ENCODE data around the gene GPR160. TPM values are rescaled to one million over a fixed set of nuclear protein-coding genes. Genes with fewer than 3 reads are reported as not detected.

GPR160 gene
- total RNA-seq, 2 donors from 2014 or later, result 27.4 to 88.9 TPM

GRCh38 chr3:170040418-170040817, 2.6 kb downstream of the GPR160 start:
- Histone ChIP-seq H3K4me3 (peak overlapping the region in 1 of 2 donors; percentile 22), H3K9me3 (no peaks in the 10 kb centered on the region), H3K27me3 (replicated peaks; ENCODE audit: insufficient read depth) (no peaks in the 10 kb centered on the region), H3K27ac (peak overlapping the region in 1 of 2 donors; percentile 82), H3K36me3 (no peaks in the 10 kb centered on the region), H3K4me1 (replicated peaks) (peaks cover under 1% of the 10 kb centered on the region)
- WGBS, result 21% methylated on average over 8 of the region's 8 CpGs
- intact Hi-C loops (cut with DNase I), result no loop called here
- TF ChIP-seq POLR2A (IDR thresholded peaks at IDR 0.05), result no peak
- no peak for TF ChIP-seq CTCF (IDR thresholded peaks at IDR 0.05)
- no peak for TF ChIP-seq POLR2AphosphoS5 (IDR thresholded peaks at IDR 0.05)
- no peak for DNase-seq (ENCODE audit: low spot score)

- H3K9me3 ChIP-seq, result no peaks in the 10 kb centered on the region
- H3K4me1 ChIP-seq (replicated peaks), result peaks cover 8% of the 10 kb centered on the region
- H3K4me3 ChIP-seq, result no peak overlapping the region
- no peak overlapping the region for H3K27ac ChIP-seq
- intact Hi-C loops (cut with DNase I), result no loop called here
- 82% methylated on average over 7 of the region's 7 CpGs for WGBS
- DNase-seq (ENCODE audit: low spot score), result no peak
- no peaks in the 10 kb centered on the region for H3K27me3 ChIP-seq (replicated peaks; ENCODE audit: insufficient read depth)
- no peaks in the 10 kb centered on the region for H3K36me3 ChIP-seq
- TF ChIP-seq CTCF (IDR thresholded peaks at IDR 0.05) (no peak), POLR2AphosphoS5 (IDR thresholded peaks at IDR 0.05) (no peak), POLR2A (IDR thresholded peaks at IDR 0.05) (no peak)
Measured at GRCh38 chr3:170043506-170043905, 5.7 kb downstream of the GPR160 start.

GRCh38 chr3:170044271-170044670, 6.5 kb downstream of the GPR160 start:
- Histone ChIP-seq H3K4me1 (replicated peaks) (peaks cover 8% of the 10 kb centered on the region), H3K27ac (peak overlapping the region; percentile 79 to 86), H3K9me3 (no peaks in the 10 kb centered on the region), H3K4me3 (no peak overlapping the region), H3K27me3 (replicated peaks; ENCODE audit: insufficient read depth) (no peaks in the 10 kb centered on the region), H3K36me3 (no peaks in the 10 kb centered on the region)
- intact Hi-C loops (cut with DNase I), result no loop called here
- no peak for DNase-seq (ENCODE audit: low spot score)
- TF ChIP-seq POLR2AphosphoS5 (IDR thresholded peaks at IDR 0.05) (no peak), POLR2A (IDR thresholded peaks at IDR 0.05) (no peak), CTCF (IDR thresholded peaks at IDR 0.05) (no peak)
- 85% methylated on average over 8 of the region's 8 CpGs for WGBS

- peaks cover 8% of the 10 kb centered on the region for H3K4me1 ChIP-seq (replicated peaks)
- TF ChIP-seq CTCF (IDR thresholded peaks at IDR 0.05), result no peak
- peak; percentile 14 for TF ChIP-seq POLR2AphosphoS5 (IDR thresholded peaks at IDR 0.05)
- 66% methylated on average over 8 of the region's 8 CpGs for WGBS
- no peaks in the 10 kb centered on the region for H3K9me3 ChIP-seq
- no peak for DNase-seq (ENCODE audit: low spot score)
- H3K27ac ChIP-seq, result peak overlapping the region; percentile 79 to 86
- H3K4me3 ChIP-seq, result no peak overlapping the region
- H3K27me3 ChIP-seq (replicated peaks; ENCODE audit: insufficient read depth), result no peaks in the 10 kb centered on the region
- no peaks in the 10 kb centered on the region for H3K36me3 ChIP-seq
- intact Hi-C loops (cut with DNase I), result no loop called here
Measured at GRCh38 chr3:170044795-170045244, 7.0 kb downstream of the GPR160 start.

GRCh38 chr3:170046269-170047132, 8.7 kb downstream of the GPR160 start:
- Histone ChIP-seq H3K4me1 (replicated peaks) (peaks cover 8% of the 10 kb centered on the region), H3K27ac (peak overlapping the region; percentile 79 to 86), H3K9me3 (no peaks in the 10 kb centered on the region), H3K4me3 (no peak overlapping the region), H3K36me3 (no peaks in the 10 kb centered on the region), H3K27me3 (replicated peaks; ENCODE audit: insufficient read depth) (no peaks in the 10 kb centered on the region)
- peak; percentile 29 for DNase-seq (ENCODE audit: low spot score)
- TF ChIP-seq POLR2AphosphoS5 (IDR thresholded peaks at IDR 0.05), result peak; percentile 51
- TF ChIP-seq CTCF (IDR thresholded peaks at IDR 0.05), result no peak
- intact Hi-C loops (cut with DNase I), result no loop called here
- WGBS, result 41% methylated on average over 5 of the region's 5 CpGs
